Measurements from ENCODE around the gene SETD2. TPM values are rescaled to one million over a fixed set of nuclear protein-coding genes. Genes with fewer than 3 reads are reported as not detected.

The SETD2 gene
- total and polyA plus RNA-seq, 9 of the 15 experiments (the other 6 are each of a cell fraction or from before 2014, with no cell fraction given) = 8.2 to 44.0 (median 33.6) TPM

GRCh38 chr3:47016934-47017435 is 146.9 kb downstream of the SETD2 start (continued):
- TF ChIP-seq GMEB1 (CRISPR knock-in tag; IDR thresholded peaks at IDR 0.05) = no peak
- no peak for TF ChIP-seq SP1 (CRISPR knock-in tag; IDR thresholded peaks at IDR 0.05)
- TF ChIP-seq ZNF274 (IDR thresholded peaks at IDR 0.05; ENCODE audit: borderline replicate concordance, low read depth, low read length) = no peak
- no peak for TF ChIP-seq EP400 (IDR thresholded peaks at IDR 0.05)
- TF ChIP-seq ZKSCAN1 (IDR thresholded peaks at IDR 0.05; ENCODE audit: low read depth, low read length) = no peak
- no peak for TF ChIP-seq STAT5A (IDR thresholded peaks at IDR 0.05; ENCODE audit: borderline replicate concordance, low read length)
- no peak for TF ChIP-seq NFRKB (IDR thresholded peaks at IDR 0.05; ENCODE audit: low read depth)
- no peak for TF ChIP-seq RERE (CRISPR knock-in tag; IDR thresholded peaks at IDR 0.05; ENCODE audit: borderline replicate concordance)
- TF ChIP-seq NEUROD1 (IDR thresholded peaks at IDR 0.05; ENCODE audit: borderline replicate concordance, low read depth, low read length, partially characterized antibody) = peak; percentile 16
- no peak for TF ChIP-seq SREBF1 (IDR thresholded peaks at IDR 0.05; ENCODE audit: borderline replicate concordance, low read depth, low read length)
- TF ChIP-seq ZC3H4 (CRISPR knock-in tag; IDR thresholded peaks at IDR 0.05; ENCODE audit: borderline replicate concordance) = no peak
- no peak for TF ChIP-seq MAZ (CRISPR knock-in tag; conservative IDR thresholded peaks at IDR 0.05 in 1 of 2, IDR thresholded peaks at IDR 0.05 in 1 of 2)
- no peak for TF ChIP-seq KHSRP (IDR thresholded peaks at IDR 0.05)
- TF ChIP-seq ZNF197 (CRISPR knock-in tag; IDR thresholded peaks at IDR 0.05; ENCODE audit: low read depth) = no peak
- no peak for TF ChIP-seq IRF2 (CRISPR knock-in tag; IDR thresholded peaks at IDR 0.05)
- peak; percentile 82 for TF ChIP-seq PKNOX1 (IDR thresholded peaks at IDR 0.05)
- TF ChIP-seq USF1 (CRISPR knock-in tag; IDR thresholded peaks at IDR 0.05) = peak; percentile 24; the same call in 1 of the 2 replicates
- 0 out of 2 replicates have a peak, but pooled peaks have one; percentile 27 for TF ChIP-seq CTBP1 (IDR thresholded peaks at IDR 0.05; ENCODE audit: borderline replicate concordance)
- no peak for TF ChIP-seq NR3C1 (CRISPR knock-in tag; IDR thresholded peaks at IDR 0.05)
- no peak for TF ChIP-seq MECOM (CRISPR knock-in tag; IDR thresholded peaks at IDR 0.05)
- no peak for TF ChIP-seq ZNF668 (CRISPR knock-in tag; IDR thresholded peaks at IDR 0.05)
- TF ChIP-seq ZC3H11A (IDR thresholded peaks at IDR 0.05; ENCODE audit: low read depth, low read length) = no peak
